EL (cell line): Measurements from ENCODE around the gene PEX26.
"Not testable (repeated sequence)": the region's sequence is repeated elsewhere in the genome, so short reads cannot be mapped to it uniquely, and the experiment has no call there.

ENCODE experiments used
- DNase-seq: peaks from one replicate; pipeline ENCODE4 v3.0.0-alpha.2; 2016

PEX26 gene

GRCh38 chr22:18121506-18121905, 43.7 kb downstream of the PEX26 start:
- DNase-seq, result no peak

- no peak for DNase-seq
Observed at GRCh38 chr22:18121954-18122554, 44.3 kb downstream of the PEX26 start.

- DNase-seq, result not testable (repeated sequence)
Observed at GRCh38 chr22:18123476-18124025, 45.8 kb downstream of the PEX26 start.

GRCh38 chr22:18126606-18127005, 48.8 kb downstream of the PEX26 start:
- DNase-seq, result no peak

GRCh38 chr22:18130018-18130417, 52.2 kb downstream of the PEX26 start:
- no peak for DNase-seq

GRCh38 chr22:18130699-18131429, 53.1 kb downstream of the PEX26 start:
- no peak for DNase-seq

GRCh38 chr22:18133452-18133851, 55.7 kb downstream of the PEX26 start:
- DNase-seq, result no peak

GRCh38 chr22:18136563-18137320, 59.0 kb downstream of the PEX26 start:
- DNase-seq, result no peak

GRCh38 chr22:18141004-18141403, 63.2 kb downstream of the PEX26 start:
- not testable (repeated sequence) for DNase-seq

- DNase-seq, result no peak
Observed at GRCh38 chr22:18144105-18144504, 66.3 kb downstream of the PEX26 start.

- no peak for DNase-seq
Observed at GRCh38 chr22:18145676-18146388, 68.0 kb downstream of the PEX26 start.

- no peak for DNase-seq
Observed at GRCh38 chr22:18146389-18146753, 68.6 kb downstream of the PEX26 start.

GRCh38 chr22:18147791-18148190, 70.0 kb downstream of the PEX26 start:
- DNase-seq, result no peak

- DNase-seq, result no peak
Observed at GRCh38 chr22:18148293-18148965, 70.6 kb downstream of the PEX26 start.

GRCh38 chr22:18152519-18152918, 74.7 kb downstream of the PEX26 start:
- no peak for DNase-seq

GRCh38 chr22:18154821-18155390, 77.1 kb downstream of the PEX26 start:
- DNase-seq, result peak; percentile 28
